H9 (cell line): ENCODE measurements around the gene PTPRB. TPM values are rescaled to one million over a fixed set of nuclear protein-coding genes. Genes with fewer than 3 reads are reported as not detected.

Experiments used
- DNase-seq: peaks from one replicate; pipeline ENCODE4 v3.0.0-alpha.2; 2017
- H2AFZ ChIP-seq: one replicate; pipeline ENCODE4 v1.6.1; 2013; ENCODE audit warnings: mild to moderate bottlenecking, low read length, control low read depth, moderate library complexity
- H2AK5ac ChIP-seq: 2 replicates; pipeline ENCODE4 v1.6.1; 2013; ENCODE audit warnings: low read length, control low read depth, mixed read lengths; ENCODE audit not compliant: insufficient read length
- H2BK120ac ChIP-seq: one replicate; pipeline ENCODE4 v1.6.1; 2013; ENCODE audit warnings: low read depth, mild to moderate bottlenecking, low read length, control low read depth, inconsistent platforms; ENCODE audit not compliant: poor library complexity, severe bottlenecking
- H2BK12ac ChIP-seq: 2 replicates; pipeline ENCODE4 v1.6.1; 2013; ENCODE audit warnings: low read length, control low read depth, mixed read lengths, low read depth; ENCODE audit not compliant: insufficient read length
- H2BK15ac ChIP-seq: 2 replicates; pipeline ENCODE4 v1.6.1; 2013; ENCODE audit warnings: low read depth, low read length, control low read depth
- H2BK20ac ChIP-seq: one replicate; pipeline ENCODE4 v1.6.1; 2013; ENCODE audit warnings: low read depth, mild to moderate bottlenecking, low read length, control low read depth, inconsistent platforms; ENCODE audit not compliant: poor library complexity, severe bottlenecking
- H2BK5ac ChIP-seq: 2 replicates; pipeline ENCODE4 v1.6.1; 2013; ENCODE audit warnings: low read length, control low read depth, mixed read lengths; ENCODE audit not compliant: insufficient read length
- H3K14ac ChIP-seq: 2 replicates; pipeline ENCODE4 v1.6.1; 2013; ENCODE audit warnings: low read length, control low read depth; ENCODE audit not compliant: insufficient read depth
- H3K18ac ChIP-seq: 2 replicates; pipeline ENCODE4 v1.6.1; 2013; ENCODE audit warnings: low read depth, mild to moderate bottlenecking, mixed read lengths, low read length, control low read depth; ENCODE audit not compliant: insufficient read length
- H3K23ac ChIP-seq: 2 replicates; pipeline ENCODE4 v1.6.1; 2013; ENCODE audit warnings: low read length, control low read depth, mixed read lengths, low read depth; ENCODE audit not compliant: insufficient read length
- H3K23me2 ChIP-seq: 2 replicates; pipeline ENCODE4 v1.6.1; 2013; ENCODE audit warnings: low read depth, mild to moderate bottlenecking, mixed read lengths, low read length, control low read depth; ENCODE audit not compliant: insufficient read length, poor library complexity, severe bottlenecking
- H3K27ac ChIP-seq: 2 replicates; pipeline ENCODE4 v1.5.1; 2013; ENCODE audit warnings: low read length, control low read depth, mixed read lengths, low read depth; ENCODE audit not compliant: insufficient read length
- H3K27me3 ChIP-seq: 2 replicates; pipeline ENCODE4 v1.6.1; 2013; ENCODE audit warnings: low read length, control low read depth, inconsistent platforms; ENCODE audit not compliant: insufficient read depth
- H3K4ac ChIP-seq: 2 replicates; pipeline ENCODE4 v1.6.1; 2013; ENCODE audit warnings: low read depth, mild to moderate bottlenecking, control low read depth, inconsistent platforms, low read length, moderate library complexity
- H3K4me1 ChIP-seq: 2 replicates; pipeline ENCODE4 v1.6.1; 2013; ENCODE audit warnings: low read length, control low read depth, inconsistent platforms; ENCODE audit not compliant: insufficient read depth
- H3K4me2 ChIP-seq: 2 replicates; pipeline ENCODE4 v1.6.1; 2013; ENCODE audit warnings: low read length, control low read depth, mixed read lengths; ENCODE audit not compliant: insufficient read length, insufficient read depth
- H3K56ac ChIP-seq: 2 replicates; pipeline ENCODE4 v1.6.1; 2013; ENCODE audit warnings: low read depth, mild to moderate bottlenecking, mixed read lengths, low read length, control low read depth; ENCODE audit not compliant: insufficient read length
- H3K79me1 ChIP-seq: 2 replicates; pipeline ENCODE4 v1.6.1; 2013; ENCODE audit warnings: low read depth, mild to moderate bottlenecking, moderate library complexity, low read length, control low read depth, inconsistent platforms; ENCODE audit not compliant: insufficient read depth, poor library complexity, severe bottlenecking
- H3K79me2 ChIP-seq: 2 replicates; pipeline ENCODE4 v1.6.1; 2013; ENCODE audit warnings: low read length, control low read depth, inconsistent platforms; ENCODE audit not compliant: insufficient read depth
- H3K9ac ChIP-seq: 2 replicates; pipeline ENCODE4 v1.6.1; 2013; ENCODE audit warnings: low read length, control low read depth, mixed read lengths; ENCODE audit not compliant: insufficient read length; ENCODE audit errors: extremely low read depth
- H3K9me3 ChIP-seq: one replicate; pipeline ENCODE4 v1.6.1; 2013; ENCODE audit warnings: low read depth, low read length, inconsistent platforms; ENCODE audit not compliant: control insufficient read depth
- H3T11ph ChIP-seq: one replicate; pipeline ENCODE4 v1.6.1; 2013; ENCODE audit warnings: mild to moderate bottlenecking, low read length, control low read depth, inconsistent platforms
- H4K20me1 ChIP-seq: one replicate; pipeline ENCODE4 v1.6.1; 2013; ENCODE audit not compliant: control insufficient read depth, insufficient read length, insufficient read depth
- H4K5ac ChIP-seq: 2 replicates; pipeline ENCODE4 v1.6.1; 2013; ENCODE audit warnings: low read depth, mild to moderate bottlenecking, mixed read lengths, low read length, control low read depth; ENCODE audit not compliant: insufficient read length
- H4K8ac ChIP-seq: replicated peaks from 2 replicates; pipeline ENCODE4 v1.6.1; 2013; ENCODE audit warnings: low read length, control low read depth, mixed read lengths, low read depth; ENCODE audit not compliant: insufficient read length
- H4K91ac ChIP-seq: 2 replicates; pipeline ENCODE4 v1.6.1; 2013; ENCODE audit warnings: low read depth, mild to moderate bottlenecking, moderate library complexity, mixed read lengths, low read length, control low read depth; ENCODE audit not compliant: insufficient read length
- H3K27ac Mint-ChIP-seq, 3 experiments: 2 replicates in 2 of 3; 3 replicates in 1 of 3; pipeline ENCODE4 v1.8.0; 2020 to 2021; ENCODE audit warnings: mixed read lengths in 3 of 3, mild to moderate bottlenecking in 1 of 3, moderate library complexity in 1 of 3
- H3K27me3 Mint-ChIP-seq: 2 replicates; pipeline ENCODE4 v1.8.0; 2021; ENCODE audit warnings: low read depth, mild to moderate bottlenecking, moderate library complexity, mixed read lengths
- H3K36me3 Mint-ChIP-seq, 3 experiments: 2 replicates in 2 of 3; 3 replicates in 1 of 3; pipeline ENCODE4 v1.8.0; 2020 to 2021; ENCODE audit warnings: low read depth in 3 of 3, mixed read lengths in 3 of 3; ENCODE audit not compliant: insufficient read depth in 1 of 3
- H3K4me1 Mint-ChIP-seq, 2 experiments: 2 replicates each; pipeline ENCODE4 v1.8.0; 2020; ENCODE audit warnings: mixed read lengths in 2 of 2
- H3K4me3 Mint-ChIP-seq, 2 experiments: 2 replicates in 1 of 2; 3 replicates in 1 of 2; pipeline ENCODE4 v1.8.0; 2020 to 2021; ENCODE audit warnings: mild to moderate bottlenecking in 2 of 2, mixed read lengths in 2 of 2, moderate library complexity in 1 of 2
- H3K9me3 Mint-ChIP-seq, 2 experiments: 2 replicates in 1 of 2; 3 replicates in 1 of 2; pipeline ENCODE4 v1.8.0; 2020; ENCODE audit warnings: mild to moderate bottlenecking in 2 of 2, mixed read lengths in 2 of 2, moderate library complexity in 1 of 2
- WGBS: extraction: QIAGEN DNeasy Blood & Tissue Kit; methylation state at CpG from one replicate; pipeline ENCODE4 v1.1.7; 2013; ENCODE audit warnings: missing lambda C conversion rate, low lambda C conversion rate, mixed read lengths; ENCODE audit not compliant: insufficient read length; ENCODE audit errors: extremely low coverage; 5-methylcytosine and 5-hydroxymethylcytosine counted together
- total RNA-seq: library from RNA; stranded (reverse); gene quantifications from 2 replicates; pipeline ENCODE4 v1.2.1, GENCODE V29; 2021
- TF ChIP-seq, protein P1 (sequence below): fragments of 200-600 bp; sonication (generic); conservative IDR thresholded peaks from 3 replicates; pipeline ENCODE4 v1.8.0; 2021; ENCODE audit warnings: antibody characterized with exemption, mild to moderate bottlenecking

The PTPRB gene
- total RNA-seq, 1 experiment from 2014 or later, result 1.4 TPM

- no peak overlapping the region for H4K8ac ChIP-seq
- H2AFZ ChIP-seq, result no peak overlapping the region
- TF ChIP-seq, protein P1, sequence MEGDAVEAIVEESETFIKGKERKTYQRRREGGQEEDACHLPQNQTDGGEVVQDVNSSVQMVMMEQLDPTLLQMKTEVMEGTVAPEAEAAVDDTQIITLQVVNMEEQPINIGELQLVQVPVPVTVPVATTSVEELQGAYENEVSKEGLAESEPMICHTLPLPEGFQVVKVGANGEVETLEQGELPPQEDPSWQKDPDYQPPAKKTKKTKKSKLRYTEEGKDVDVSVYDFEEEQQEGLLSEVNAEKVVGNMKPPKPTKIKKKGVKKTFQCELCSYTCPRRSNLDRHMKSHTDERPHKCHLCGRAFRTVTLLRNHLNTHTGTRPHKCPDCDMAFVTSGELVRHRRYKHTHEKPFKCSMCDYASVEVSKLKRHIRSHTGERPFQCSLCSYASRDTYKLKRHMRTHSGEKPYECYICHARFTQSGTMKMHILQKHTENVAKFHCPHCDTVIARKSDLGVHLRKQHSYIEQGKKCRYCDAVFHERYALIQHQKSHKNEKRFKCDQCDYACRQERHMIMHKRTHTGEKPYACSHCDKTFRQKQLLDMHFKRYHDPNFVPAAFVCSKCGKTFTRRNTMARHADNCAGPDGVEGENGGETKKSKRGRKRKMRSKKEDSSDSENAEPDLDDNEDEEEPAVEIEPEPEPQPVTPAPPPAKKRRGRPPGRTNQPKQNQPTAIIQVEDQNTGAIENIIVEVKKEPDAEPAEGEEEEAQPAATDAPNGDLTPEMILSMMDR, result no peak
- no peak overlapping the region for H2AK5ac ChIP-seq
- H3K23me2 ChIP-seq, result no peaks in the 10 kb centered on the region
- Mint-ChIP-seq H3K4me3 (no peak overlapping the region; a peak in 1 of 5 replicates), H3K27me3 (no peaks in the 10 kb centered on the region), H3K36me3 (no peaks in the 10 kb centered on the region), H3K9me3 (no peaks in the 10 kb centered on the region), H3K27ac (peak overlapping the region in 2 of 3 experiments; percentile 57 to 97; a peak in 3 of 7 replicates), H3K4me1 (peaks cover 18 to 36% of the 10 kb centered on the region in 2 experiments)
- H3K9me3 ChIP-seq, result no peaks in the 10 kb centered on the region
- no peak overlapping the region for H3K23ac ChIP-seq
- H3K27me3 ChIP-seq, result no peaks in the 10 kb centered on the region
- no peak overlapping the region for H2BK120ac ChIP-seq
- no peak overlapping the region for H3K4me2 ChIP-seq
- H2BK12ac ChIP-seq, result no peak overlapping the region
- no peak overlapping the region for H3K9ac ChIP-seq
- no CpG with 5 or more reads among the region's 10 CpGs for WGBS
- H4K20me1 ChIP-seq, result no peaks in the 10 kb centered on the region
- H3K79me1 ChIP-seq, result no peaks in the 10 kb centered on the region
- peak; percentile 57 for DNase-seq
- H3K14ac ChIP-seq, result no peak overlapping the region
- peak overlapping the region; percentile 20 for H2BK5ac ChIP-seq
- no peak overlapping the region for H3T11ph ChIP-seq
- no peak overlapping the region for H2BK15ac ChIP-seq
- no peak overlapping the region for H4K91ac ChIP-seq
- H2BK20ac ChIP-seq, result no peak overlapping the region
- no peak overlapping the region for H4K5ac ChIP-seq
- peaks cover 9% of the 10 kb centered on the region; the same call in 1 of the 2 replicates for H3K4me1 ChIP-seq
- H3K79me2 ChIP-seq, result no peaks in the 10 kb centered on the region
- H3K4ac ChIP-seq, result no peak overlapping the region
- no peak overlapping the region for H3K56ac ChIP-seq
- H3K18ac ChIP-seq, result peak overlapping the region; percentile 7
- H3K27ac ChIP-seq, result peak overlapping the region; percentile 87
Observed at GRCh38 chr12:70645494-70646317, 8.5 kb upstream of the PTPRB start.
